HG03039 (cell line): Measurements from ENCODE around the gene CDCA8.

Experiments used
- ATAC-seq: cut with Tn5 transposase; IDR thresholded peaks from one replicate; pipeline ENCODE4 v1.9.1; 2021; ENCODE audit warnings: mild to moderate bottlenecking, moderate library complexity; ENCODE audit not compliant: unreplicated experiment

The CDCA8 gene

GRCh38 chr1:37692078-37692833, at the start of gene CDCA8:
TSS of gene CDCA8 (plus strand) at chr1:37692516. CDS start at chr1:37692691, 175 bp downstream.
- peak; percentile 77 for ATAC-seq

DNA sequence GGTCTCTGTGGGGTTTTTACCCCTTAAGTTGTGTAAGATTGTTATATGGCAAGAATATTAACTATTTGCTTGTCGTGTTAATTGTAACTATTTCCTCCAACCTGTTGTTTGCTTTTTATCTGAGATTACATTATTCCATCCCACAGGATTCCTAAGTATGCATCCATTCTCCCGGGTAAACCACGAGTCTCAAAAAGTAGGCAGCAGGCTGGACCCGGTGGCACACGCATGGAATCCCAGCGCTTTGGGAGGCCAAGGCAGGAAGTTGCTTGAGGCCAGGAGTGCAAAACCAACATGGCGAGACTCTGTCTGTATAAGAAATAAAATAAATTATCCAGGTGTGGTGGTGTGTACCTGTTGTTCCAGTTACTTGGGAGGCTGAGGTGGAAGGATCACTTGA, 45.0 kb upstream of the CDCA8 start:
- no peak for ATAC-seq

- ATAC-seq: no peak
Observed at GRCh38 chr1:37650173-37650572, 42.1 kb upstream of the CDCA8 start.

DNA sequence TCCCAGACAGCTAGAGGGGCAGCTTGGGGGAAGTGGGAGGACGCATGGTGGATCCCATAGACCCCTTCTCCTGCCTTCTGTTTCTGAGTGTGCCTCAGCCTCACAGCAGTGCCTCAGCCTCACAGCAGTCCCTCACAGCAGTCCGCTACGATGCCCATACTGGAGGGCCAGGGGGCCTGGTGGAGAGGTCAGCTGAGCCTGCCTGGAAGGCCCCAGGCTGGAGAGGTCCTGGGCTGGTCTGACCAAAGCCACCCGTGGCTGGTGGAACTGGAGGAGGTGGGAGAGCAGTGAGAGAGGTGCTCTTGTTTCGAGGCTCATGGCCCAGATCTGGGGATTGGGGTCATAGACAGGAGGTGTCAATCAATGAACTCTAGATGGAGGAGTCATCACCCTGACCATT, 41.6 kb upstream of the CDCA8 start:
- ATAC-seq: no peak

- ATAC-seq: no peak
Observed at GRCh38 chr1:37651803-37652202, 40.5 kb upstream of the CDCA8 start.

DNA sequence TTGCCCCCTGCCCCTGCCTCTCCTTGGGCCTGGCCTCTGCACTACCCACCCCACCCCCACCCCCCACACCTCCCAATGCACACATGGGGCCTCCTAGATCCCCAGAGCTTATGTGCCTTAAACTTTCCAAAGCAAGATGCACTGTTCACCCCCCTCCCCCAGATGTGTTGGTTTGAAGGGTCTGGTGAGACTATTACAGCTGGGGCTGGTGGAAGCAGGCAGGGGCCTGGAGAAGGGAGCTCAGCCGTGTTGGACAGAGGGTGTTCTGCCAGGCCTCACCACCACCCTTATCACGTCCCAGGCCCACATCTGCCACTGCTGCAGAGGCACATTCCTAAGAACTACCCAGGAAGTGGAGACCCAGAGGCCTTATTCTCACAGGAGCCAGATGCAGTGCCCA, 39.3 kb upstream of the CDCA8 start:
- ATAC-seq: no peak

DNA sequence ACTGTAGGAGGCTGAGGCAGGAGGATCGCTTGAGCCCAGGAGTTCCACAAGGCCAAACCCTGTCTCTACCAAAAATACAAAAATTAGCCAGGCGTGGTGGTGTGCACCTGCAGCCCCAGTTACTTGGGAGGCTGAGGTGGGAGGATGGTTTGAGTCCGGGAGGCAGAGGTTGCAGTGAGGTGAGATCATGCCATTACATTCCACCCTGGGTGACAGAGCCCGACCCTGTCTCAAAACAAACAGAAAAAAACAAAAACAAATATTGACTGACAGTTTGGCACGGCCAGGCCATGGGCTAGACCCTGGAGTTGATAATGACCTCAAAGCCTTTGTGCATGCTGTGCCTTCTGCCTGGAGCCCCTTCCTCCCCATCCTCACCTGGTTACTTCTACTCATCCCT, 38.4 kb upstream of the CDCA8 start:
- no peak for ATAC-seq

- ATAC-seq: no peak
Observed at GRCh38 chr1:37655274-37655673, 37.0 kb upstream of the CDCA8 start.

DNA sequence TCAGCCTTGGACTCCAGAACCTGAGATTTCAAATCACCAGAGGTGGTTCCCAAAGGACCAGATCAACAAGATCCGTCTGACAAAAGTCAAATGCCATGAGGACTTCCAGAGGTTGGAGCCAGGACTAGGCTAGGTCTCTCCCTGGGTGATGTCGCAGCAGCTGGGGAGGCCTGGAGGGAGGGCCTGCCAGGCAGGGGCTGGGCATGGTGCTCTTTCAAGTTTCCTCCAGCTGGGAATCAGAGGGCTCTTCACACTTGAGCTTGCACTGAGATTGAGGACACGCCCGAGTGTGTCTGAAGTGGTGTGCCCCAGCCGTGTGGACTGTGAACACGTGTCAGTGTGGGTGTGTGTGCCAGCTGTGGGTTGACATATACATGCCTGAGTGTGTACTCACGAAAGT, 36.3 kb upstream of the CDCA8 start:
- ATAC-seq: no peak

- no peak for ATAC-seq
Observed at GRCh38 chr1:37656881-37657280, 35.4 kb upstream of the CDCA8 start.

DNA sequence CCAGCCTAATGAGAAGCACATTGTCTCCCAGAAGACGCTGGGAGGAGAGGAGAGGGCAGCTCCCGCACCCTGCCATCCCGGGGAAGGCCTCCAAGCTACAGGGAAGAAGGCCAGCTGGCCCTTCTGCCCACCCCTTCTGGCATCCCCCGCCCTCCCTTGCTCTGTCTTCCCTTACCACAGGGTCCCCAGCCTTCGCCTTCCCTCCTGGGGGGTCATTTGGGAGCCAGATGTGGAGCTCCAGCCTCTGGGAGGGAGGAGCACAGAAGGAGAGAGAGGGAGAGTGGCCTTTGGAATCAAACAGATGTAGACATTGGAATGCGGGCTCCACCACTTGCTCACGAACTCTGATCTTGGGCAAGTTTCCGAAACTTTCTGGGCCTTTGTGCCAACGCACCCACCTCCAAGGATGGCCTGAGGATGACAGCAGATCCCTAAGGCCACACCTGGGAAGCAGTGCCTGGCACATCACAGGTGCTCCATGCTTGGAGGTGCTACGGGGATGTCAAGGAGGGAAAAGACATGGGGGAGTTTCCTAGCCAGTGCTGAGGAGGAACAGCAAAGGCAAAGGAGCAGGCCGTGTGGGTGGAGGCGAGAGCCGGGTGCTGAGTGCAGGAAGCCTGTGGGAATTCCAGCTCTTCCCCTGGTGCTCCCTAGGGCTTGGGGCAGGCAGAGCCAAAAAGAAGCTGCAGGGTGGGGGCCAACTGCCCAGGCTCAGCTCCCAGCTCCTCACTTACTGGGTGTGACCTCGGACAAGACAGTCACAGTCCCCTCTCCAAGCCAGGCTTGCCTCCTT, 34.5 kb upstream of the CDCA8 start:
- ATAC-seq: no peak

DNA sequence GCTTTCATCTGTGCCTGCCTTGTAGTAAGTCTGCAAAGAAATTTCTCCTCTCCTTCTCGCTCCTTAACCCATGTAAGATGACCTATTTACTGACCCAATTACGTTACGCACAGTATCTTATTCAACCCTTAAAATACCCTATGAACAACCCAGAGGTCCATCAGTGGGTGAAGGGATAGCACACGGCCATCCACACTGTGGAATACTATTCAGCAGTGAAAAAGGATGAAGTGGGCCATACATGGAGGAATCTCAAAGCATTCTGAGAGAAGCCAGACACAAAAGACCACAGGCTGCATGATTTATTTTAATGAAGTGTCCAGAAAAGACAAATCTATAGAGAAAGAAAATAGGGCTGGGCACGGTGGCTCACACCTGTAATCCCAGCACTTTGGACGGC, 33.8 kb upstream of the CDCA8 start:
- no peak for ATAC-seq

DNA sequence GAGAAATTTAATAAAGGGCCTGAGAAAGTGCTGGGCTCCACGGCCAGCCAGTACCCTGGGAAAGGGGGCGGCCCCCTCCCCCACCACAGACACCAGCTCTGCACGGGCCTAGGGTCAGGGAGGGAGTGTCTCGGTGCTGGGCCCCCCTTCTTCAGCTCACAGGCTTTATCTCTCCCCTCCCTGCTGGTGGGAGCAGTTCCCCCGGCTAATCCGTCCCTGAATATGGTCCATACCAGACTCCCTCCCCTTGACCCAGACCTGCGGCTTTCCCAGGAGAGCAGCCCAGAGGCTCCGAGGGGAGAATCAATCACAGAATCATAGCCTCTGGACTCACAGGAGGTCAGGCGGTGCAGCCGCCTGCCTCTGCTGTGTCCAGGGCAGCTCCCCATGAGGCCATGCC, 31.7 kb upstream of the CDCA8 start:
- ATAC-seq: no peak

DNA sequence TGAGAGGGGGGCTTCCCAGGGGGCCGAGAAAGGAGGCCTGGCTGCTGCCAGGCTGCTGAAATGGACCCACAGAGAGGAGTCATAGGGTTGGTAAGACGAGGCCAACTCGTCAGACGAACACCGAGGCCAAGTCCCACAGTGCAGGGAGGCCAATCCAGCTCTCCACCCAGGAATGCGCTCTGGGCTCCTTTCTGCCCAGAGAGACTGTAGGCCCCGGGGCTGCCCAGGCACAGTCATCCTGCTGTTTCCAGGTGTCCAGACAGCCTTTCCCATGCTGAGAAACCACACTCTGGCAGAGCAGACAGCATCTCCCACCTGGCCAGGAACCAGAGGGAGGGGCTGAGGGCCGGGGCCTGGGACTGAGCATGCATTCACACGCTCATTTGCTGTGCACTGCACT, 30.9 kb upstream of the CDCA8 start:
- no peak for ATAC-seq

GRCh38 chr1:37662031-37662755, 30.1 kb upstream of the CDCA8 start:
- ATAC-seq: no peak

- no peak for ATAC-seq
Observed at GRCh38 chr1:37663426-37664000, 28.8 kb upstream of the CDCA8 start.

DNA sequence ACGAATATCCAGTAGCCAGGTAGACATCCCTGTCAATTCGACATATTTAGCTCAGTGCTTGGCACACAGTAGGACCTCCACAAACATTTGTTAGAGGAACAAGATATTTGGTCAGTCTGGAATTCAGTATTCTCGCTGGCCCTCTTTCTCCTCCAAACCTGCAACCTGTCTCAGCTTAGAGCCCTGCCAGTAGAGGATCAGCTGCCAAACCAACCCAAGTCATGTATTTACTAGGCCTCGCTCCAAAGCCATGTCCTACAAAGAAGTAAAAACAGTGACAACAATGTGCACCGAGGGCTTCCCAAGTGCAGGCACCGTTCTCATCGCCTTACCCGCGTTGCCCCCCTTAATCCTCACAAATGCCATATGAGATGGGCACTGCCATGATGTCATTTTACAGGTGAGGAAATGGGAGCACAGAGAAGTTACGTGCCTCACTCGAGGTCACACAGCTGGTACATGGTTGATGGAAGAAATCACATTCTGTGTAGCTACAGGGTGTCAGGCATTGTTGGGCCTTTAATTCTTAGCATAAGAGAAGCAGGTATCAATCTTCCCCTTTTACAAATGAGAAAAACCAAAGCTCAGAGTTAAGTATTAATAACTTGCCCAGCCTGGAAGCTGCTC, 26.0 kb upstream of the CDCA8 start:
- no peak for ATAC-seq

DNA sequence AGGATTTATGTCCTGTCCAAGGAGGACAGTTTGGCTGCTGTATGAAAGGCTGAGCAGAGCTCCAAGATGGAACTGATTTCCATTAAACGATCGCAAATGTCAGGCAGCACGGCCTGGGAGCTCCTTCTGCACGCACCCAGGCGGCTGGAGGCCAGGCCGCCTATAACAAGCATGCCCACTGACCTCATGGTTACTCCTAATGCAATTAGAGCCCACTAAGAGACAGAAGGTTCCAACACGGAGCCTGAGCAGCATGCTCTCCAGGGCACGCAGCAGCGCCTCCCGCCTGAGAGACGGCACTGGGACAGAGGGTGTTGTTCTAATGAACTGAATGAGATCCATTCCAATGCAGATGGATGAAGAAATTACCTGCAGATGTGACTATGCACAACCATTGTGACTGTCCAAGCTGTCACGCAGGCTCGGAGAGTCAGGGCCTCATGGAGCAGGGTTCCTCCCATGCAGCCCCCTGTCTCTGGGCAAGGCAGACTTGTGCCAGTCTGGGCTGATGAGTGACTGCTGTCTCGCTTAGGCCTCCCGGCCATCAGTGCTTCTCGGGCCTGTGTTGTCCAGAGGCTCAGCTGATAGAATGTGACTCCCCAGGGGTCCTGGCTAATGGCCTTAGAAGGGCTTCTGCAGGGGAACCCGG, 25.2 kb upstream of the CDCA8 start:
- ATAC-seq: no peak

- no peak for ATAC-seq
Observed at GRCh38 chr1:37670133-37670532, 22.2 kb upstream of the CDCA8 start.

GRCh38 chr1:37671261-37671660, 21.1 kb upstream of the CDCA8 start:
- no peak for ATAC-seq
